ENCODE measurements around the gene ZNF579.
A peak's percentile ranks its signal among the peaks of the same experiment; 100 is the strongest.

Gene ZNF579

DNA sequence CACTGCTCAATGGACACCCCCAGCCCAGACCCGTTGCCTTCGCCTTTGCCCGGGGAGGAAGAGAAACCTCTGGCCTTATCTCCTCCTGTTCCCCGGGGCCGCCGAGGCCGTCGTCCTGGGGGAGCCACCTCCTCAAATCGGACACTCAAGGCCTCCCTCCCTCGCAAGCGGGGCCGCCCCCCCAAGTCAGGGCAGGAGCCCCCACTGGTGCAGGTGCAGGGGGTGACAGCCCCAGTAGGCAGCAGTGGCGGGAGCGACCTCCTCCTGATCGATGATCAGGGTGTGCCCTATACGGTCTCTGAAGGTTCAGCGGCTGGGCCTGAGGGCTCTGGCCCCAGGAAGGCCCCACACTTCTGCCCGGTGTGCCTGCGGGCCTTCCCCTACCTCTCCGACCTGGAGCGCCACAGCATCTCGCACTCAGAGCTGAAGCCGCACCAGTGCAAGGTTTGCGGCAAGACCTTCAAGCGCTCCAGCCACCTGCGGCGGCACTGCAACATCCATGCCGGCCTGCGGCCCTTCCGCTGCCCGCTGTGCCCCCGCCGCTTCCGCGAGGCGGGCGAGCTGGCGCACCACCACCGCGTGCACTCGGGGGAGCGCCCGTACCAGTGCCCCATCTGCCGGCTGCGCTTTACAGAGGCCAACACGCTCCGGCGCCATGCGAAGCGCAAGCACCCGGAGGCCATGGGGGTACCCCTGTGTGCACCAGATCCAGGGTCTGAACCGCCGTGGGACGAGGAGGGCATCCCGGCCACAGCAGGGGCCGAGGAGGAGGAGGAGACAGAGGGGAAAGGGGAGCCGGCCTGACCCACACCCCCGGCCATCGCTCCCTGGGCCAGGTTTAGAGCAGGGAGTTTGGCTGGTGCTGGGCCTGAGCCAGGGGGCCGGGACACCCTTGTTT, 21.7 kb upstream of the ZNF579 start:
- H3K36me3 Mint-ChIP-seq: peaks cover 28% of the 10 kb centered on the region
- no peaks in the 10 kb centered on the region for H3K27me3 Mint-ChIP-seq
- peaks cover 7% of the 10 kb centered on the region for H3K9me3 Mint-ChIP-seq
- H3K4me1 Mint-ChIP-seq: peaks cover 51% of the 10 kb centered on the region
- no peak for ATAC-seq
- H3K4me3 Mint-ChIP-seq: no peak overlapping the region
- H3K27ac Mint-ChIP-seq: no peak overlapping the region

DNA sequence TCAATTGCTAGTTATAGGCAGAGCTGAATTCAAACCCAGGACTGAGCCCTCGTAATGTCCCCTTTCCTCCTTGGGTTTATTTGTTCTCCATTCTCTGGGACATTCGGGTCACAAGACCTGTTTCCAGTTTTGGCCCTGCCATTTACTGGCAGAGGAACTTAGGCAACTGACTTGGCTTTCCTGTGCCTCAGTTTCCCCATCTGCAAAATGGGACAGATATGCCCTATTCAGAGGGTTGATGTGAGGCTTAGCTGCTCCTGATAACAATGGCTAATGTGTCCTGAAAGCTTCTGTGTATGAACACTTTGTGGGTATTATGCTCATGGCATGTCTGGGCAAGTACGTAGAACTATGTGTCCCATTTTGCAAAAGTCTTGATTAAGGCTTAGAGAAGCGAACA, 20.4 kb upstream of the ZNF579 start:
- Mint-ChIP-seq H3K4me3 (peak overlapping the region; percentile 74), H3K36me3 (peaks cover 35% of the 10 kb centered on the region), H3K4me1 (peaks cover 39% of the 10 kb centered on the region), H3K27ac (peak overlapping the region; percentile 59), H3K9me3 (peaks cover 11% of the 10 kb centered on the region), H3K27me3 (no peaks in the 10 kb centered on the region)
- no peak for ATAC-seq

DNA sequence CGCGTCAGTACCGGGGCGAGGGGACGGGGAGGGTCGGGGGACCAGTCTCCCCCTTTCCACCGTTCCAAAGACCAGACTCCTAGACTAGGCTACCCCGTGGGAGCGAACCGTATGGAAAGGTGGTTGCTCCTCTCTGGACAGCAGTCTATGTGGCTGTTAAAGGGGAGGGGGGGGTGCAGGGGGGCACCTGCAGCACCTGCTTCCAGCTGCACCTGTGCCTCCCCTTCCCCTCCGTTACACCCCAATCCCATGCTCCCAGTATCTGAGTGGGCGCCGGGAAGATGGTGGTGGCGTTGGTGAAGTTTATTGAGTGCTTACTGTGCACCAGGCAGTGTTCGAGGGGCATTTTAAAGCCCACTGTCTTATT, 20.0 kb upstream of the ZNF579 start:
- Mint-ChIP-seq H3K27ac (peak overlapping the region; percentile 59), H3K36me3 (peaks cover 39% of the 10 kb centered on the region), H3K9me3 (peaks cover 13% of the 10 kb centered on the region), H3K27me3 (no peaks in the 10 kb centered on the region), H3K4me1 (peaks cover 35% of the 10 kb centered on the region), H3K4me3 (peak overlapping the region; percentile 74)
- ATAC-seq: no peak

DNA sequence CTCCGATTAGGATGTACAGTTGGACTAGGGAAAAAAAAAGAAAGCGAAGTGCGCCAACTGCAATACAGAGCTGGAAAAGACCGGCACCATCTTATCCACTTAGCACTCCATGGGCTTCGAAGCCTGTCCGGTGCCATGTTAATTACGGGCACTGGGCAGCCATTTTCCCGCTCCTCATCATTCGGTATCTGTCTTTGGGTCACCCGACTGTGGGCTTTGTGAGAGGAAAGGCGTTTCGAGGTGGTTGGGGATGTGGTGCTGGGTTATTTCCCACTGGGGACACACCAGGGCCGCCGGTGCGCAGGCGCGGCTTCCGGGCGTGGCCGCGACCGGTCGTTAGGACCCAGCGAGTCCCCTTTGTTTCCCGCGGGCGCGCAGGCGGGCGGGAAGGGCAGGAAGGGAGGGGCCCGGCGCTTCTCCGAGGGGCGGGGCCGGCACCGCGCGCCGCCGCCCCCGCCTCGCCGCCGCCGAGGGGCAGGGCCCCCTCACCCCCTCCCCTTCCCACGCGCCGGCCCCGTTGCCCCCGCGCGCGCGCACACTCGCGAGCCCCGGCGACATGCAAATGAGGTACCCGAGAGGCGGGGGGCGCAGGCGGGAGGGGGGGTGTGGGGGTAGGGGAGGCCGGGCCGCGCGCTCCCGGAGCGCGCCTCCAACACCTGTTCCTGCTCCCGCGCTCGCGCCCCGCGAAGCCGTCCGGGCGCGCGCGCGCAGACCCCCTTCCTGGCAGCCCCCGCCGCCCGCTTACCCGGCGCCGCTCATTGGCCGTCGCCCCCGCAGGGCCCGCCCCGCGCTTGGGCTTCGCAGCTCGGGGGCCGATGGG, 19.4 kb upstream of the ZNF579 start, which contains the start of gene ZNF524:
Gene ZNF524 (plus strand): TSS at position 447 of the 820 bp plus-strand sequence. CDS start 1,825 bp downstream, outside the sequence.
- Mint-ChIP-seq H3K4me3 (peak within 1 kb of the TSS; percentile 88), H3K27ac (peak within 1 kb of the TSS; percentile 96), H3K27me3 (no peaks in the 10 kb centered on the region), H3K4me1 (peaks cover 35% of the 10 kb centered on the region), H3K36me3 (peaks cover 45% of the 10 kb centered on the region), H3K9me3 (peaks cover 17% of the 10 kb centered on the region)
- peak; percentile 76 for ATAC-seq

DNA sequence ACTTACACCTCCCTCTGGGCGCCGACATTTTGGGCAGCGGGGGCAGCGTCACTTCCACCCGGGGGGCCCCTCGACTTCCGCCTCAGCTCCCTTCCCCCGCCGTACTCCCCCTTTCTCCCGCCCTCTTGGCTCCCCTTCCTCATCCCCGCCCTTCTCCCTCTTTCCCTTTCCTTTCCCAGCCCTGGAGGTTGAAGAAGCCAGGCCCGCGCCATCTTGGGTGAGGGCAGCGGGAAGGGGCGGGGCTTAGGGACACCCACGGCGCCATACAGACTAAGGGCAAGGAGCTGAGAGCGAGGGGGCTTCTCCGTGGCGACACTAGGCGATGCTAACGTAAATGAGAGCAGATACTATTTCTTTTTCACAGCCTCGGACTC, 18.8 kb upstream of the ZNF579 start, which contains the start of gene FIZ1:
Gene FIZ1 (minus strand): TSS at position 50 of the 374 bp plus-strand sequence. CDS start 1,652 bp downstream, outside the sequence.
- peak within 1 kb of the TSS; percentile 96 for H3K27ac Mint-ChIP-seq
- no peaks in the 10 kb centered on the region for H3K27me3 Mint-ChIP-seq
- peak within 1 kb of the TSS; percentile 88 for H3K4me3 Mint-ChIP-seq
- H3K4me1 Mint-ChIP-seq: peaks cover 31% of the 10 kb centered on the region
- peaks cover 51% of the 10 kb centered on the region for H3K36me3 Mint-ChIP-seq
- H3K9me3 Mint-ChIP-seq: peaks cover 19% of the 10 kb centered on the region
- ATAC-seq: peak; percentile 84

DNA sequence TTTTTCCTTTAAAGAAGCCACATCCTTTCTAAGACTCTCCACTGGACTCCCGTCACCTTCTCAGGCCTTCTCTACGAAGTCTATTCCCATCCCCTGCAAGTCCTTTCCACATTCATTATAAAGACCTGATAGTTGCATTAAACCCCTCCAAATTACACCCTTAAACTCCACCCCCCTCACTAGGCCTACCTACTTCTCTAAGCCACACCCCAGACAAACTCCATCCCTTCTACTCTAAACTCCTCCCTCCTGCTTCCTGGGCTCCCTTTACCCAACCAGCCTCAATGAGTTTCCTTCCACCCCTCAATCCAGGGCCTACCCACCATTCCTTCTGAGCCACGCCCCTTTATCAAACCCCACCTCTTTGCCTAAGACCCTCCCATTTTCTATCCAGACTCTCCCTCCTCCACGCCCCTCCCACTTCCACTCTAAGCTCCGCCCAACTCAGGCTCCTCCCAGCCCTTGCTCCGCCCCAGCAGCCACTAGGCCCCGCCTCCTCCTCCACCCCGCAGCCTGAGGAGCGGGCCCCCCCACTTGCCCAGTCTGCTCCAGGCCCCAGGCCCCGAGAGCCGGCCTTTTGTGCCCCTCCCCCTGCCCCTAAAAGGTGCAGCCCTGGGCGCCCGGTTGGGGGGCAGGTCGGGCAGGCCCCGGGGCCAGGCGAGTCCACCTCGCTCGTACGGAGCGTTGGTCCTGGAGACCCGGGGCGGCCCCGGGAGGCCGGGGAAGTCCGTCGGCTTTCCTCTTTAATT, 18.2 kb upstream of the ZNF579 start:
- ATAC-seq: peak; percentile 82
- H3K4me3 Mint-ChIP-seq: peak overlapping the region; percentile 88
- H3K27ac Mint-ChIP-seq: peak overlapping the region; percentile 96
- H3K4me1 Mint-ChIP-seq: peaks cover 27% of the 10 kb centered on the region
- H3K27me3 Mint-ChIP-seq: no peaks in the 10 kb centered on the region
- peaks cover 19% of the 10 kb centered on the region for H3K9me3 Mint-ChIP-seq
- peaks cover 51% of the 10 kb centered on the region for H3K36me3 Mint-ChIP-seq

DNA sequence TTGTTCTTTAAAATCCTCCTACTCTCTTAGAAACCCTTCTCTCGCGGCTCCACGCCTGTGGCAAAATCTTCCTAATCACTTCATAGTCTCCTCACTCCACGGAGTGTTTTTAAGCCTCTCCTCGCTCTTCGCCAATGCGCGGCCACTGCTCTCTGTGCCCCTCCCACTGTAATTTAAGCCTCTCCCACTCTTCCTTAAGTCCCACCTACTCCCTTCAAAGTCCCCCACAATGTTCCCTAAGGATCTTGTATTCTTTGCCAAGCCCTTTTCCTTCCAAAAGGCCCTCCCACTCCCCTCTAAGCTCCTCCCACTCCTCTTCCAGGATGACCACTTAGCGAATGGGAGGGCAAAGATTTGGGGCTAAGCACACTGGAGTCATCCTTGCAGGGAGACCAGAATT, 17.4 kb upstream of the ZNF579 start:
- H3K27me3 Mint-ChIP-seq: no peaks in the 10 kb centered on the region
- H3K4me3 Mint-ChIP-seq: no peak overlapping the region
- H3K4me1 Mint-ChIP-seq: peaks cover 20% of the 10 kb centered on the region
- H3K9me3 Mint-ChIP-seq: peaks cover 19% of the 10 kb centered on the region
- H3K27ac Mint-ChIP-seq: peak overlapping the region; percentile 96
- peaks cover 50% of the 10 kb centered on the region for H3K36me3 Mint-ChIP-seq
- no peak for ATAC-seq

DNA sequence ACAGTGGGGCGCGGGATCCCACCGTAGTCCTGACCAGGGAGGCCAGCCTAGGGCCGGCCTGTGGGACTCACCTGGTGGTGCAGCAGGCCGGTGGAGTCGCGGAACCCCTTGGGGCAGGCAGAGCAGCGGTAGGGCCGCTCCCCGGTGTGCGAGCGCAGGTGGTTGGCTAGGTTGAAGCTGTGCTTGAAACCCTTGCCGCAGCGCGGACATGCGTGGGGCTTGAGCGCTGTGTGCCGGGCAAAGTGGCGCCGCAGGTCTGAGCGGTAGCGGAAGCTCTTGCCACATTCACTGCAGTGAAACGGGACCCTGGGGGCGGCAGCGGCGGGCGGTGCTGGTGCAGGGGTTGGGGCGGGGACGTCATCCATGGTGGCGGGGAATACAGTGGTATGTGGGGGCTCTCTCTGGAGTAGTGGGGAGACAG, 16.9 kb upstream of the ZNF579 start:
- Mint-ChIP-seq H3K4me1 (peaks cover 20% of the 10 kb centered on the region), H3K9me3 (peaks cover 19% of the 10 kb centered on the region), H3K27ac (no peak overlapping the region), H3K4me3 (no peak overlapping the region), H3K36me3 (peaks cover 50% of the 10 kb centered on the region), H3K27me3 (no peaks in the 10 kb centered on the region)
- ATAC-seq: no peak

DNA sequence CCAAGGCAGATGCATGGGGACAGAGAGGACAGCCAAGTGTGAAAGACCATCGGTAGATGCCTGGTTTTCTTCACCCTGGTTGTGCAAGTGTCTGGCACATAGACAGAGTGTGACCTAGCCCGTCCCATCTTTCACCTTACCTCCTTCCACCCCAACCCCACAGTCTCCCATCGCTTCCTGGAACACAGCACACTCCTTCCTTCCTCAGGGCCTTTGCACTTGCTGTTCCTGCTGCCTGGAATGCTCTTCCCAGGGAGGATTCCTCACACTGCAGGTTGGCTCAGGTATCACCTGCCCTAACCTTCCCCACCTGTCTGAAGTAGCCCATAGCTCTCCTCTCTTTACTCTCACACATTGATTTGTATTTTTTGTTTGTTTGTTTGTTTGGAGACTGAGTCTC, 15.7 kb upstream of the ZNF579 start:
- no peak overlapping the region for H3K4me3 Mint-ChIP-seq
- H3K36me3 Mint-ChIP-seq: peaks cover 56% of the 10 kb centered on the region
- H3K4me1 Mint-ChIP-seq: peaks cover 20% of the 10 kb centered on the region
- peaks cover 19% of the 10 kb centered on the region for H3K9me3 Mint-ChIP-seq
- no peak for ATAC-seq
- H3K27me3 Mint-ChIP-seq: no peaks in the 10 kb centered on the region
- H3K27ac Mint-ChIP-seq: no peak overlapping the region

DNA sequence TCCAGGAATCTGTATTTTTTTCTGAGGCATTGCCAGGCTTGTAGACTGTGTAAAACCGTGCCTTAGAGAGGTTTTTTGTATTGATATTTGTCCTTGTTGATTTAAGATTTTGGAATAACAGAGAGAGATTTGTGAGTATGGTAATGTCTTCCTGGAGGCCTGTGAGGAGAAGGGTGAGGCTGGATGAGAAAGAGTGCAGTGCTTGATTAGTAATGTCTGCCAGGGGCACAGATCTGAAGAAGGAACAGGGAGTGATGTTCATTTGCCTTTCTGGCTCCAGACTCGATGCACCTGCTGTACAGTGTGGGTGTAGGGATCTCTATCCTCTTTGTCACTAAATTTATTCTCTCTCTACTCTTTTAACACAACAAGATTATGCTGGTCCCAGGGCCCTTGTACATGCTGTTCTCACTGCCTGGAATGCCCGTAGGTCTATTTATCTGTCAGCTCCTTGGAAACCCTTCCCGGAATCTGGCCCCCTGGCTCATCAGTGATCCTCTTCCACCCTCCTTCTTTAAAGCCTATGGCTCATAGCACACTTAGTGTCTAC, 14.4 kb upstream of the ZNF579 start:
- peaks cover 19% of the 10 kb centered on the region for H3K9me3 Mint-ChIP-seq
- ATAC-seq: no peak
- no peak overlapping the region for H3K4me3 Mint-ChIP-seq
- peaks cover 14% of the 10 kb centered on the region for H3K4me1 Mint-ChIP-seq
- H3K36me3 Mint-ChIP-seq: peaks cover 59% of the 10 kb centered on the region
- no peaks in the 10 kb centered on the region for H3K27me3 Mint-ChIP-seq
- H3K27ac Mint-ChIP-seq: no peak overlapping the region

DNA sequence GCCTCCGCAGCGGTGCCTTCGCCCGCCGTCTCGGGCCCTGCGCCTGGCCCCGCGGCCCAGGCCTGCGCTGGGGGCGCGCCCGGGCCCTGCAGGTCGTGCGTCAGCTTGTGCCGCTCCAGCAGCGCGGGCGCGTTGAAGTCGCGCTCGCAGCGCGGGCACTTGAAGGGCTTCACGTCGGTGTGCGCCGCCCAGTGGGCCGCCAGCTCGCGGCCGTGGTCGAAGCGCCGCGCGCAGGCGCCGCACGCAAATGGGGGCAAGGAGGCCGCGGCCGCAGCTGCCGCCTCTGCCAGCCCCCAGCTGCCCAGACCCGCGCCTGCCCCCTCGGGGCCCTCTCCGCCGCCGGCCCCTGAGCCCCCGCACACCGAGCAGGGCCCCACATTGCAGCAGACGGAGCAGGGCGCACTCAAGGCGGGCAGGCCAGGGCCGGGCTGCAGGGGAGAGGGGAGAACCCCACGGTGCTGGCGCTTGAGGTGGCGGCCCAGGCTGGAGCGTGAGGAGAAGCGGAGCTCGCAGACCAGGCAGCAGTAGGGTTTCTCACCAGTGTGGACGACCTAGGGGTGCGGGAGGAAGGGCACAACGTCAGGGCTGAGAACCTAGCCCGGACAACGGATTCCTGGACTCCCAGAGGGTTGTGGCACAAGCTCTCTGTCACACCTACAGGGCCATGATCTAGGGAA, 12.6 kb upstream of the ZNF579 start:
- H3K36me3 Mint-ChIP-seq: peaks cover 51% of the 10 kb centered on the region
- peaks cover 15% of the 10 kb centered on the region for H3K9me3 Mint-ChIP-seq
- peaks cover 6% of the 10 kb centered on the region for H3K4me1 Mint-ChIP-seq
- ATAC-seq: peak; percentile 37
- H3K4me3 Mint-ChIP-seq: no peak overlapping the region
- H3K27me3 Mint-ChIP-seq: no peaks in the 10 kb centered on the region
- H3K27ac Mint-ChIP-seq: no peak overlapping the region

DNA sequence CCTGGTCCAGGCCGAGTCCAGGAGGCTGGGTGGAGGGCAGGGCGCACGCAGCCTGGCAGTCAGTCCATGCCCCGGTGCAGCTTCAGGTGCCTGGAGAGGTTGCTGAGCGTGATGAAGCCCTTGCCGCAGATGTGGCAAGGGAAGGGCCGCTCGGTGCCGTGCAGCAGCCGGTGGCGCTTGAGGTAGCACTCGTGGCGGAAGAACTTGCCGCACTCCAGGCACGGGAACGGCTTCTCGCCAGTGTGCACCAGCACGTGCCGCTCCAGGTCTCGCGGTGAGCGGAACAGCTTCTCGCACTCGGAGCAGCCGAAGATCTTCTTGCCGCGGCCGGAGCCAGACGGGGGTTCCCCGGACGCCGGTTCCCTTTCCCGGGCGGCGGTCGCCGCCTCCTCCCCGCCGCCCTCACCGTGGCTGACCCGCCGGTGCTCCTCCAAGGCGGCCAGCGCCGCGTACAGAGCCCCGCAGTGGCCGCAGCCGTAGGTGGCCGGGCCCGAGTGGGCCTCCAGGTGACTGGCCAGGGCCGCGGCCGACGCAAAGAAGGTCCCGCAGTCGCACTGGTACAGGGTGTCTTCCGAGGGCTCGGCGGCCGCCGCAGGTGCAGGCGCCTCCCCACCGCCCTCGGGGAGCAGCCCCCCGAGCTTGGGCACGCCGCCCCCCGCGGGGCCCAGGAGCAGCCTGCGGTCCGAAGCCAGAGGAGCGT, 11.9 kb upstream of the ZNF579 start:
- H3K4me3 Mint-ChIP-seq: no peak overlapping the region
- no peaks in the 10 kb centered on the region for H3K27me3 Mint-ChIP-seq
- H3K9me3 Mint-ChIP-seq: peaks cover 12% of the 10 kb centered on the region
- ATAC-seq: peak; percentile 21
- H3K36me3 Mint-ChIP-seq: peaks cover 44% of the 10 kb centered on the region
- peaks cover under 1% of the 10 kb centered on the region for H3K4me1 Mint-ChIP-seq
- H3K27ac Mint-ChIP-seq: no peak overlapping the region

DNA sequence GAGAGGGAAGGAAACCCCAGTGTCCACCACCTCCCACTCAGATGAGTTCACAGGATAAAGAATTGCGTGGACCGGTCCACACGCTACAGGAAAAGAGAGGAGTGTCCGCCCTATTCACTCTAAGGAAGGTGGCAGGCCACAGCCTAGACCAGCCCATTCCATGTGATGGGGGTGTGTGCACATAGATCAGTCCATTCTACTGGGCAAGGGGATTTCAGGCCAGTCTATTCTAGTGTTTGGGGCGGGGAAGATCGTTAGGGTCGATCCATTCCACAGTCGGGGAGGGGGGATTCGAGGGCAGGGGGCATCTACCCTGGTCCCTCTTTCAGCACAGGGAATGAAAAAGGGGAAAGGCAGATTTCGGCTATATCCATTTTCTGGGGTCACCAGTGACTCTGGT, 10.9 kb upstream of the ZNF579 start:
- Mint-ChIP-seq H3K27me3 (no peaks in the 10 kb centered on the region), H3K4me3 (no peak overlapping the region), H3K36me3 (peaks cover 35% of the 10 kb centered on the region), H3K4me1 (peaks cover 10% of the 10 kb centered on the region), H3K27ac (no peak overlapping the region), H3K9me3 (peaks cover 11% of the 10 kb centered on the region)
- no peak for ATAC-seq

DNA sequence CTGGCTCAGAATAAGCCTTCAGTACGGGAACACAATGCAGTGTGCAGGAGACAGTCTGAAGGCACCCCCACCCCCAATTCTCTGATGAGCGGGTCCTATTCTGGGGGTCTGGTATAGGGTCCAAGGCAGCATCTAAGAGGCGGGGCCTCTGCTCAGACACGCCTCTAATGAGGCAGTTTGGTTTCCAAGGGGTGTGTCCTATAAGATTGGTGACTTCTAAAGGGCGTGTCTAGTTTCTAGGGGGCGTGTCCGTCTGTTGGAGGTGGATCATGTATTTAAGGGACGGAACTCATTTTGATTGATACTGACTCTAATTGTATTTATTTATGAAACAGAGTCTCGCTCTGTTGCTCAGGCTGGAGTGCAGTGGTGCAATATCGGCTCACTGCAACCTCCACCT, 10.0 kb upstream of the ZNF579 start:
- peaks cover 20% of the 10 kb centered on the region for H3K4me1 Mint-ChIP-seq
- H3K9me3 Mint-ChIP-seq: peaks cover 6% of the 10 kb centered on the region
- no peak for ATAC-seq
- no peak overlapping the region for H3K27ac Mint-ChIP-seq
- peaks cover 26% of the 10 kb centered on the region for H3K36me3 Mint-ChIP-seq
- no peaks in the 10 kb centered on the region for H3K27me3 Mint-ChIP-seq
- no peak overlapping the region for H3K4me3 Mint-ChIP-seq
